ENCODE results near the gene BLOC1S2. TPM values are rescaled to one million over a fixed set of nuclear protein-coding genes. Genes with fewer than 3 reads are reported as not detected.

BLOC1S2 gene
- 10 to 100 TPM; 51.2 to 58.2 TPM for polyA plus RNA-seq

DNA sequence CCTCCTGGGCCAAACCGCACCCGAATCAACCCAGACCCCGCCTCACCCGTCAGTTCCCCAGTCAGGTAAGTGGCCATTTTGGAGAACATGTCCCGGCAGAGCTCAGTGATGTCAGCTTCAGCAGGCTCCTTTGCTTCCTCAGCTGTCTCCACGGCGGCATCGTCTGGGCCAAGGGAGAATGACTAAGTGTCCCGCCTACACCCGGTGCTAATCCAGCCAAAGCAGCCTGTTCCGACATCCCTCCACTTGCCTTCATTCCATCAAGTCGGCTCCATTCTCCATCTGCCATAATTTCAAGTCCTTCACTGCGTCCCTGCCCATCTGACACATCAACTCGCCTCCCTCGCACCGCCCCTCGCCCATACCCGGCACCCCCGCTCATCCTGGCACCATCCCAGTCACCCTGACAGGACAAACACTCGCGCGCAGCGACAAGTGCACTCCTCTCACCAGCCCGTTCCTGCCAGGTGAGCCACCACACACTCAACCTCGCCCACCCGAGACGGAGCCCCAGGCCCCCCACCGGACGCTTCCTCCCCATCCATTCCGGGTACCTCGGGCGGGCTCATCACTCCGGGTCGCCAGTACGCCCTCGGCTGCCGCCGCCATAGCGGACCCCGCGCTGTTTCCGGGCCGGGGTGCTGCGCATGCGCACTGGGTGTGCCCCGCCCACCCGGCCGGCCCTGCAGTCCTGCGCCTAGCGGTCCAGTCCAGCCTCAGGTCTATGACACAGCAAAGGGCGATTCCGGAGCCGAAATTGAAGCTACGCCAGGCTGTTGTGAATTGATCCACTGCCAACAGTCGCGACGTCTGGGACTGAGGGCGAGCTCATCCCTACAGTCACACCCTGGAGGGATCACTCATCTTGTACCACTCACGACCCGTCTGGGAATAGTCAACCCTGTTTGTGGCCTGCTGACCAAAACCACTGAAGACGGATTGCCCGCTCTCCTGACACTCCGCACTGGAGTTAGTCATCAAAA is at the start of gene BLOC1S2:
Gene BLOC1S2, minus strand, starts transcription at position 630 of the 983 bp plus-strand sequence. Its CDS starts 21 bp downstream, at position 609.
- peak within 1 kb of the TSS; percentile 85 to 88 for H3K4me3 ChIP-seq (ENCODE audit: low read depth in 1 of 2, low read length in 2 of 2)
- no peaks in the 10 kb centered on the region for H3K9me3 ChIP-seq (ENCODE audit: control insufficient read depth in 2 of 2, insufficient read depth in 1 of 2, low read depth in 1 of 2, low read length in 1 of 2)
- WGBS, 2 donors = 1% methylated on average over 61 to 63 of the region's 63 CpGs
- no peaks in the 10 kb centered on the region for H3K4me1 ChIP-seq (ENCODE audit: control insufficient read depth in 2 of 2, insufficient read depth in 2 of 2, low read length in 1 of 2)
- peak within 1 kb of the TSS; percentile 93 to 100 for H3K27ac ChIP-seq (ENCODE audit: low read depth in 2 of 2, low read length in 1 of 2)
- H3K36me3 ChIP-seq (ENCODE audit: control insufficient read depth in 2 of 2, insufficient read depth in 2 of 2, low read length in 1 of 2) = peaks cover 0 to 3% of the 10 kb centered on the region in 2 donors
- no peaks in the 10 kb centered on the region for H3K27me3 ChIP-seq (ENCODE audit: control insufficient read depth in 1 of 2, insufficient read depth in 2 of 2, low read length in 2 of 2)

DNA sequence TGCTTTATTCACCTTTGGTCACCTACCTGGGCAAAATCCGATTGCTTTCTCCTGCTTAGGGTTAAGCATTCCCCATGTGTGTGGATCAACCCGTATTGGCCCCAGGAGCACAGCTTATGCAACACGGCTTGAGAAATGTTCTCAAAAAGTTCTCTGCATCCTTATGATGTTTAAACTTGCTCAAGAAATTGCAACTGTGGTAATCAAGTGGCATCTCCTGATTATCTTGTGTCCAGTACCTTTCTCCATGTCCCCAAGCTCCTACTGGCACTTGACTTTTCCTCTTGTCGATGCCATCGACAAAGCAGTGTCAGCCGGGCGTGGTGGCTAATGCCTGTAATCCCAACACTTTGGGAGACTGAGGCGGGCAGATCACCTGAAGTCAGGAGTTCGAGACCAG is 48.3 kb upstream of the BLOC1S2 start:
- Histone ChIP-seq H3K36me3 (ENCODE audit: control insufficient read depth in 2 of 2, insufficient read depth in 2 of 2, low read length in 1 of 2) (no peaks in the 10 kb centered on the region), H3K4me1 (ENCODE audit: control insufficient read depth in 2 of 2, insufficient read depth in 2 of 2, low read length in 1 of 2) (no peaks in the 10 kb centered on the region), H3K27ac (ENCODE audit: low read depth in 2 of 2, low read length in 1 of 2) (no peak overlapping the region), H3K4me3 (ENCODE audit: low read depth in 1 of 2, low read length in 2 of 2) (no peak overlapping the region), H3K9me3 (ENCODE audit: control insufficient read depth in 2 of 2, insufficient read depth in 1 of 2, low read depth in 1 of 2, low read length in 1 of 2) (no peaks in the 10 kb centered on the region), H3K27me3 (ENCODE audit: control insufficient read depth in 1 of 2, insufficient read depth in 2 of 2, low read length in 2 of 2) (no peaks in the 10 kb centered on the region)
- 83 to 84% methylated on average over 9 of the region's 9 CpGs for WGBS, 2 donors

DNA sequence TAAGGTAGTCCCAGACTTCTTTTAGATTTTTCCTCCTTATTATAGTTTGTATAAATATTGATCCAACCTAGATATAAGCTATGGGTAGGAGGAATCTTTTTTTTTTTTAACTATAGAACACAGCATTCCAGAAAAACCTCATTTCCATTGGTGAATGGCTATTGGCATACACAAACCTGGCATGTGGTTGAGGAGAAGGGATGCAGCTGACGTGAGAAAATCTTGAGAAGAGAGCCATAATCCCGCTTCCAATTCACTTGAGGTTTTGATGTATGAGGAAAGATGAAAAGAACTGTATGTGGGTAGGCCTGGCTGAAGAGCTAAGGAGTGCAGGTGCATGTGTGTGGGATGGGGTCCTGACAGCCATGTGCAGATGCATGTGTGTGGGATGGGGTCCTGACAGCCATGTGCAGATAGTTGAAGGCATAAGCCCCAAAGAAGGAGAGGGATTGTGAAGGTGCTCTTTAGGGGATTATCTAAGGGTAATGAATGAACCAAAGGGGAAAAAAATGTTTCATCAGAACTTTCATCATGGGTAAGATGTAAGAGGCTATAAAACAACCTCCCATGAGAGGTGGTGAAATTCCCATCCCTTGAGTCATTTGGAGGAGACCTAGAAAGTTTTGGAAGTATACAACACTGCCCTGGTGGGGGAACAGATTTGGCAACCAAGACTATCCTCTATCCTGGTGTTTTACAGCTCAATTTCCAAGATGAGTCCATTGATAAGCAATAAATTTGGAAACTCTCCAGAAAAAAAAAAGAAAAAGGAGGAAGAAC is 47.4 kb upstream of the BLOC1S2 start:
- no peaks in the 10 kb centered on the region for H3K36me3 ChIP-seq (ENCODE audit: control insufficient read depth in 2 of 2, insufficient read depth in 2 of 2, low read length in 1 of 2)
- WGBS, 2 donors = 76 to 77% methylated on average over 2 of the region's 2 CpGs
- H3K27me3 ChIP-seq (ENCODE audit: control insufficient read depth in 1 of 2, insufficient read depth in 2 of 2, low read length in 2 of 2) = no peaks in the 10 kb centered on the region
- no peak overlapping the region for H3K27ac ChIP-seq (ENCODE audit: low read depth in 2 of 2, low read length in 1 of 2)
- no peak overlapping the region for H3K4me3 ChIP-seq (ENCODE audit: low read depth in 1 of 2, low read length in 2 of 2)
- no peaks in the 10 kb centered on the region for H3K4me1 ChIP-seq (ENCODE audit: control insufficient read depth in 2 of 2, insufficient read depth in 2 of 2, low read length in 1 of 2)
- no peaks in the 10 kb centered on the region for H3K9me3 ChIP-seq (ENCODE audit: control insufficient read depth in 2 of 2, insufficient read depth in 1 of 2, low read depth in 1 of 2, low read length in 1 of 2)

DNA sequence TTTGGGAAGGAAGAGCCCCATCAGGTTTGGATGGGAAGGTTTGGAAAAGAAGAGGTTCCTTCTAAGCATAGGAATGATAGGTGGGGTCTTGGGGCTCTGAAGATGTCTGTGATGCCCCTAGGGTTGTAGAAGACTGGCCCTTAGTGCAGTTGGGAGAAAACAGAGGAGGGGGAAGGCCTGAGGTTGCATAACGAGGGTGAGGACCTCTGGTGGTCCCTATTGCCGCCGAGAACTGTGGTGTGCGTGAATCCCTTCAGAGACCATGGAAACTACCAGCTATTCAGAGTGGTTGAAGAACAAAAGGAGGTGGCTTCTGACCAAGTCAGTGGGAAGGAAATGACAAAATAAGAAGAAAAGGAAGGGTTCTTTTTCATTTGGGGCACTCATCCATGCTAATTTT is 46.6 kb upstream of the BLOC1S2 start:
- no peaks in the 10 kb centered on the region for H3K9me3 ChIP-seq (ENCODE audit: control insufficient read depth in 2 of 2, insufficient read depth in 1 of 2, low read depth in 1 of 2, low read length in 1 of 2)
- H3K27ac ChIP-seq (ENCODE audit: low read depth in 2 of 2, low read length in 1 of 2) = no peak overlapping the region
- H3K4me3 ChIP-seq (ENCODE audit: low read depth in 1 of 2, low read length in 2 of 2) = no peak overlapping the region
- WGBS, 2 donors = 60% methylated on average over 4 of the region's 4 CpGs
- no peaks in the 10 kb centered on the region for H3K36me3 ChIP-seq (ENCODE audit: control insufficient read depth in 2 of 2, insufficient read depth in 2 of 2, low read length in 1 of 2)
- H3K27me3 ChIP-seq (ENCODE audit: control insufficient read depth in 1 of 2, insufficient read depth in 2 of 2, low read length in 2 of 2) = no peaks in the 10 kb centered on the region
- no peaks in the 10 kb centered on the region for H3K4me1 ChIP-seq (ENCODE audit: control insufficient read depth in 2 of 2, insufficient read depth in 2 of 2, low read length in 1 of 2)

DNA sequence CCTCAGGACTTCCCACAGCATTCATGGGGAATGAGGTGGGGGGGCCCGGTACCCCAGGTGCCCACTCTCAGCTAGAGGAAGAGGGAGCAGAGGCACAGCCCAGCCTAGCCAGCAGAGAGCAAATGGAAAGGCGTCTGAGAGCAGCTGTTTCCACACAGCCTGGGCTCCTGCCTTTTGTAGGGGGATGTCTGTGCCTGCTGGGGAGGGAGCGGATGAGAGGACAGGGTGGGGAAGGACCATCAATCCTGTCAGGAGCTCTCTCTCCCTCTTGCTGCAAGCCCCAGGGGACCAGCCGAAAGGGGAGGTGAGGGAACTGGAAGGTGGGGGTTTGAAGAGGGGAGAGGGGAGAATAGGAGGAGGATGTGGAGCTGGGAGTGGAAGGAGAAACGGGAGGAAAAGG is 43.6 kb upstream of the BLOC1S2 start, which contains the start of gene PKD2L1:
Gene PKD2L1, minus strand, starts transcription at position 150 of the 400 bp plus-strand sequence. Its CDS starts 125 bp downstream, at position 25.
- Histone ChIP-seq H3K4me3 (ENCODE audit: low read depth in 1 of 2, low read length in 2 of 2) (no peak within 1 kb of the TSS), H3K4me1 (ENCODE audit: control insufficient read depth in 2 of 2, insufficient read depth in 2 of 2, low read length in 1 of 2) (no peaks in the 10 kb centered on the region), H3K9me3 (ENCODE audit: control insufficient read depth in 2 of 2, insufficient read depth in 1 of 2, low read depth in 1 of 2, low read length in 1 of 2) (no peaks in the 10 kb centered on the region), H3K27ac (ENCODE audit: low read depth in 2 of 2, low read length in 1 of 2) (no peak within 1 kb of the TSS), H3K36me3 (ENCODE audit: control insufficient read depth in 2 of 2, insufficient read depth in 2 of 2, low read length in 1 of 2) (no peaks in the 10 kb centered on the region), H3K27me3 (ENCODE audit: control insufficient read depth in 1 of 2, insufficient read depth in 2 of 2, low read length in 2 of 2) (no peaks in the 10 kb centered on the region)
- 40 to 56% methylated on average over 5 of the region's 5 CpGs for WGBS, 2 donors

DNA sequence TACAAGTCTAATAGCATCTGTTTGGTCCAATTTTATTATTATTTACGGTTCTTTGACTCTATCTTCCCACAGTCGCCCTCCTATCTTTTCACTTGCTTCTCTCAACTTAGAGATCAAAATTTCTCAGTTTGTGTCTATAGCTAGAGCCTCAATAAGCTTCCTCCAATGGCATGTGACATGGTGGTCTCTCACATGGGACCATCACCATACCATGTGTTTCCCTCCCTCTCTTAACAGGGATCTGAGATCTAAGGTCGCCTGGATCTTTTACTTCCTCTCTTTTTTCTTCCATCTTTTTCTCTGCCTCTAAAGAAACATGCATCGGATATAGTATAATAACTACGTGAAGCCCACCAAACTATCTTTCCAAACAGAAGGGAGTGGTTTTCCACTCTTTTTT is 41.7 kb upstream of the BLOC1S2 start:
- Histone ChIP-seq H3K27ac (ENCODE audit: low read depth in 2 of 2, low read length in 1 of 2) (no peak overlapping the region), H3K4me3 (ENCODE audit: low read depth in 1 of 2, low read length in 2 of 2) (no peak overlapping the region), H3K36me3 (ENCODE audit: control insufficient read depth in 2 of 2, insufficient read depth in 2 of 2, low read length in 1 of 2) (no peaks in the 10 kb centered on the region), H3K27me3 (ENCODE audit: control insufficient read depth in 1 of 2, insufficient read depth in 2 of 2, low read length in 2 of 2) (no peaks in the 10 kb centered on the region), H3K9me3 (ENCODE audit: control insufficient read depth in 2 of 2, insufficient read depth in 1 of 2, low read depth in 1 of 2, low read length in 1 of 2) (no peaks in the 10 kb centered on the region), H3K4me1 (ENCODE audit: control insufficient read depth in 2 of 2, insufficient read depth in 2 of 2, low read length in 1 of 2) (no peaks in the 10 kb centered on the region)
- WGBS, 2 donors = 59 to 65% methylated on average over 5 of the region's 5 CpGs

DNA sequence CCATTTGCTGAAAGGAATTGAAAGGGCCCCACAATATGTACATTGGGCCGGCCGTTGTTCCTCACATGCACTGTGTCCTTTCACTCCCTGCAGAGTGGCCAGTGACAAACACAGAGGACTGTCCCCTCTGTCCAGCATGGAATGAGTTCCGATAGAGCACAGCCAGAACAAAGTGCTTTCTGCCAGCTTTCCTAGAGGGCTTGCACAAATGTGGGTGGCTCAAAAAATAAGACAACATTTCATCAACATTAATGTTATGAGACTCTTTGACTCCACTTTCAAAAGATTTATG is 41.2 kb upstream of the BLOC1S2 start:
- 61 to 66% methylated on average over 3 of the region's 3 CpGs for WGBS, 2 donors
- no peaks in the 10 kb centered on the region for H3K27me3 ChIP-seq (ENCODE audit: control insufficient read depth in 1 of 2, insufficient read depth in 2 of 2, low read length in 2 of 2)

DNA sequence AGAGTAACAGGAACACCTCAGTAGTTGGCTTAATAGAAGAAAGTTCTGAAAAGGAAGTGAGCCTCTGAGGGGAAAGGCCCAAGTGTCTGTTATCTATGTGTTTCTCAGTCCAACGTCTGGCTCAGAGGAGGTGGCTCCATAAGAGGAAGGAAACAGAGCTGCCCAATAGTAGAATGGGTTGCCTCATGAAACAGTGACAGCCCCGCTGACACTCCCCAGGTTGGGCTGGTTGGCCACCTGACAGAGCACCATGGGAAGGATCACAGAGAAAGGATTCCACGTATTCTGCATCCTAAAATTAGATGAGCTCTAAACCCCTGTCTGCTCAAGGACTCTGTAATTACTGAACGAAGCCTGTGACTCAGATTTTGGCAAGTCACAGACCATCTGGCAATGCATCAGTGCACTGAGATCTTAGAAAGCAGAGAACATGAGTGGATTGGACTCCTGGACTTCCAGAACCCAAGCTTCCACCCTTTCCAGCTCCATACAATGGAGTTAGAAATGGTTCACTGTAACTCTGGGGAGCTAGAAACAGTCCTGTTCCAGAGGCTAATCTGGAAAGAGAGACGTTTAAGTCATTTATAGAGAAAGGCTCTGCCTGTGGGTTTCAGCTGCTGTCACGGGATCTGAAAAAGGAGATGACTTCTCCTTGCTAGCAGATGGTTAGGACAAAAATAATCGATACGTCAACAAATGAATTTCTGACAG is 40.7 kb upstream of the BLOC1S2 start:
- H3K27ac ChIP-seq (ENCODE audit: low read depth in 2 of 2, low read length in 1 of 2) = no peak overlapping the region
- H3K4me3 ChIP-seq (ENCODE audit: low read depth in 1 of 2, low read length in 2 of 2) = no peak overlapping the region
- H3K4me1 ChIP-seq (ENCODE audit: control insufficient read depth in 2 of 2, insufficient read depth in 2 of 2, low read length in 1 of 2) = no peaks in the 10 kb centered on the region
- no peaks in the 10 kb centered on the region for H3K36me3 ChIP-seq (ENCODE audit: control insufficient read depth in 2 of 2, insufficient read depth in 2 of 2, low read length in 1 of 2)
- WGBS, 2 donors = 32 to 39% methylated on average over 8 of the region's 8 CpGs
- H3K27me3 ChIP-seq (ENCODE audit: control insufficient read depth in 1 of 2, insufficient read depth in 2 of 2, low read length in 2 of 2) = no peaks in the 10 kb centered on the region
- no peaks in the 10 kb centered on the region for H3K9me3 ChIP-seq (ENCODE audit: control insufficient read depth in 2 of 2, insufficient read depth in 1 of 2, low read depth in 1 of 2, low read length in 1 of 2)

More for the DNA sequence above, 41.2 kb upstream of the BLOC1S2 start:
- H3K36me3 ChIP-seq (ENCODE audit: control insufficient read depth in 2 of 2, insufficient read depth in 2 of 2, low read length in 1 of 2) = no peaks in the 10 kb centered on the region
- no peaks in the 10 kb centered on the region for H3K4me1 ChIP-seq (ENCODE audit: control insufficient read depth in 2 of 2, insufficient read depth in 2 of 2, low read length in 1 of 2)
- H3K27ac ChIP-seq (ENCODE audit: low read depth in 2 of 2, low read length in 1 of 2) = no peak overlapping the region
- H3K4me3 ChIP-seq (ENCODE audit: low read depth in 1 of 2, low read length in 2 of 2) = no peak overlapping the region
- no peaks in the 10 kb centered on the region for H3K9me3 ChIP-seq (ENCODE audit: control insufficient read depth in 2 of 2, insufficient read depth in 1 of 2, low read depth in 1 of 2, low read length in 1 of 2)

DNA sequence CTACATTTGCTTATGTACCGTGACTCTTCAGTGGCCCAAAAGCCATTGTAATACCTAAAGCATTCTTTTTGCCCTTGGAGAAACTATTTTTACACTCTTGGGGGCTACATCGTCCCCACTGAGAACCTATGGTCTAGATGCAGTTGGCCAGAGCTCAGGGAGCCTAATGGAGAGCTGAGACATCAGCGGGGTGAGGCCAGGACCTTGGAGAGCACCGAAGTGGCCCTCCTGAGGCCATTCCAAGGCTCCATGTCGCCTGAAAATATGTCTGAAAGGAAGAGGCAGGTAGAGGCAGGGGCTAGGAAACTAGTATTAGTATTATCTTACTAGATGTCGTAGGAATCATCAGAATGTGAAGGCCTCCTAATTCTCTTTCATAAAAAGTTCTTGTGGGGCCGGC is 38.7 kb upstream of the BLOC1S2 start:
- Histone ChIP-seq H3K9me3 (ENCODE audit: control insufficient read depth in 2 of 2, insufficient read depth in 1 of 2, low read depth in 1 of 2, low read length in 1 of 2) (no peaks in the 10 kb centered on the region), H3K4me3 (ENCODE audit: low read depth in 1 of 2, low read length in 2 of 2) (no peak overlapping the region), H3K36me3 (ENCODE audit: control insufficient read depth in 2 of 2, insufficient read depth in 2 of 2, low read length in 1 of 2) (no peaks in the 10 kb centered on the region), H3K27me3 (ENCODE audit: control insufficient read depth in 1 of 2, insufficient read depth in 2 of 2, low read length in 2 of 2) (no peaks in the 10 kb centered on the region), H3K27ac (ENCODE audit: low read depth in 2 of 2, low read length in 1 of 2) (no peak overlapping the region), H3K4me1 (ENCODE audit: control insufficient read depth in 2 of 2, insufficient read depth in 2 of 2, low read length in 1 of 2) (no peaks in the 10 kb centered on the region)
- WGBS, 2 donors = 50 to 57% methylated on average over 7 of the region's 7 CpGs

Data from esophagus (tissue), 2 donors.